ENCODE data around the gene CDYL.

DNA sequence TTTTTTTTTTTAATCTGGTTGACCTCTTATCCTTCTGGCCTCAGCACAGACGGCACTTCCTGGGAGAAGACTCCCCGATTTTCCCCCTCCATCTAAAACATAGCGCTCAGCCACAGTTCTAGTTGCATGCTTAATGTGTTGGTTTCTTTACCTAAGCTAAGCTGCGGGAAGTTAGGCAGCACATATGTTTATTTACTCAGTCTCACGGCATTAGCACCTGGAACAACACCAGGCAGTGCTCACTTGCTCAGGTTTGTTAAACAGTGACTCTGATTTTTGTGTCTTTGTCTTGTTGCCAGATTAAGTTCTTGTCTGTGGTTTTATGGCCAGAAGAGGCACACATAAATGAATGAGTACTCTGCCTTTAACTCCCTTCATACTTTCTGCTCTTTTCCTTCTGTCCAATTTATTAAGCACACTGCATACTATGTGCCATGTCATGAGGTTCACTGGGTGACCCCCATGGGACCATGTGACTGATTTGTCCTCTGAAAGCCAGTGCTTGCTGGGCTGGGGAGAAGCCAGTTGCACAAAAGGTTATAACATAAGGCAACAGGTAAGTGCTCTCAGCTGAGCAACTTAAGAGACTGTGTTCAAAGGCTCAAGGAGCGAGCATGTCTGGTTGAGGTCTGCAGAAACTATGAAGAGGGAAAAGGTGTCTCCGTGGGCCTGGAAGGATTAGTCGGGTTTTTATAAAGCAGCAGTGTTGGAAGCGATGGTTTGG, 134.0 kb downstream of the CDYL start:
- TF ChIP-seq POLR2A (IDR thresholded peaks at IDR 0.05), result no peak
- TF ChIP-seq, protein P1, sequence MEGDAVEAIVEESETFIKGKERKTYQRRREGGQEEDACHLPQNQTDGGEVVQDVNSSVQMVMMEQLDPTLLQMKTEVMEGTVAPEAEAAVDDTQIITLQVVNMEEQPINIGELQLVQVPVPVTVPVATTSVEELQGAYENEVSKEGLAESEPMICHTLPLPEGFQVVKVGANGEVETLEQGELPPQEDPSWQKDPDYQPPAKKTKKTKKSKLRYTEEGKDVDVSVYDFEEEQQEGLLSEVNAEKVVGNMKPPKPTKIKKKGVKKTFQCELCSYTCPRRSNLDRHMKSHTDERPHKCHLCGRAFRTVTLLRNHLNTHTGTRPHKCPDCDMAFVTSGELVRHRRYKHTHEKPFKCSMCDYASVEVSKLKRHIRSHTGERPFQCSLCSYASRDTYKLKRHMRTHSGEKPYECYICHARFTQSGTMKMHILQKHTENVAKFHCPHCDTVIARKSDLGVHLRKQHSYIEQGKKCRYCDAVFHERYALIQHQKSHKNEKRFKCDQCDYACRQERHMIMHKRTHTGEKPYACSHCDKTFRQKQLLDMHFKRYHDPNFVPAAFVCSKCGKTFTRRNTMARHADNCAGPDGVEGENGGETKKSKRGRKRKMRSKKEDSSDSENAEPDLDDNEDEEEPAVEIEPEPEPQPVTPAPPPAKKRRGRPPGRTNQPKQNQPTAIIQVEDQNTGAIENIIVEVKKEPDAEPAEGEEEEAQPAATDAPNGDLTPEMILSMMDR (IDR thresholded peaks at IDR 0.05), result no peak

Data from lower leg skin (tissue), 3 donors.